ENCODE measurements around the gene DRG2. TPM values are rescaled to one million over a fixed set of nuclear protein-coding genes. Genes with fewer than 3 reads are reported as not detected.

The DRG2 gene
- total and polyA plus RNA-seq, 2 of the 4 experiments (the other 2 are of a cell fraction), result 43.6 to 45.1 TPM

DNA sequence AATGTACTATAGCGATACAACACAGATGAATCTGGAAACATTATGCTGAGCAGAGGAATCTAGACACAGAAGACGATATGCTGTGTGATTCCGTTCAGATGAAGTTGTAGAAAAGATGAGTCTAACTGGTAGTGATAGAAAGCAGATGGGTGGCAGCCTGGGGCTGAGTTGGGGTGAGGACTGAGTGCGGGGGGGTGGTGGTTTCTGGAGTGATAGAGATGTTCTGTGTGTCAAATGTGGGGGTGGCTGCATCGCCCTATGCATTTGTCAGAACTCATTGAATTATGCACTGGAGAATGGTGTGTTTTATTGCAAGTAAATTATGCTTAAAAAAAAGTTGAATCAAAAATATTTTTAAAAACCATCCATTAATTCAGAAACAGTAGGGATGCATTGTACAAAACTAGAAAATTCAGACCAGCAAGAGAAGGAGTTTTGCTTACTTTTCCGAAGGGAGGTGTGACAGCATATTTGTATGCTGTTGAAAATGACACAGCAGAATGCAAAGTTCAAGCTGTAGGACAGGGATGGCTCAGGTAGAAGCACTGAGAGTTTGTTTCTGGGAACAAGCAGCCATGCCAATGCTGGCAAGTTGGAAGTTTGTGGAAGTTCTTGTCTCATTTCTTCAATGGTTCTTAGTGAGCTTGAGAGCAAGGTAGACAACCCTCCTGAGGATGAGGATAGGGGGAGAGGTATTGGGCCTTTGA is 13.0 kb upstream of the DRG2 start:
- Histone ChIP-seq H2AK9ac (replicated peaks; ENCODE audit: low read depth, low read length, poor library complexity) (no peak overlapping the region), H3K56ac (ENCODE audit: extremely low read depth, insufficient read depth, low read length) (no peak overlapping the region), H2BK20ac (ENCODE audit: low read depth, low read length) (no peak overlapping the region), H3K79me1 (ENCODE audit: low read depth in 1 of 2, low read length in 2 of 2) (no peaks in the 10 kb centered on the region), H3K4me2 (ENCODE audit: low read depth, low read length) (no peak overlapping the region), H3K9me3 (ENCODE audit: control insufficient read depth, insufficient read depth, low read length) (0 out of 2 replicates have a peak, but pooled peaks cover 2% of the 10 kb centered on the region), H4K5ac (ENCODE audit: low read depth, low read length) (no peak overlapping the region), H2AK5ac (ENCODE audit: low read depth, low read length) (no peak overlapping the region), H4K20me1 (ENCODE audit: insufficient read depth, low read length) (no peaks in the 10 kb centered on the region), H3K4ac (ENCODE audit: low read depth, low read length) (no peak overlapping the region), H3K27me3 (ENCODE audit: control insufficient read depth, insufficient read depth, low read length) (peaks cover 18% of the 10 kb centered on the region), H3K9ac (ENCODE audit: low read depth, low read length) (no peak overlapping the region), H3K4me1 (ENCODE audit: control insufficient read depth, insufficient read depth, low read length) (peaks cover 2% of the 10 kb centered on the region; the same call in 1 of the 2 replicates), H3K4me3 (ENCODE audit: insufficient read depth, low read depth, low read length) (no peak overlapping the region), H4K91ac (ENCODE audit: insufficient read depth, low read depth, low read length) (no peak overlapping the region), H2BK15ac (ENCODE audit: low read depth, low read length) (no peak overlapping the region), H3K18ac (ENCODE audit: low read depth, low read length) (no peak overlapping the region), H3K23ac (ENCODE audit: low read depth, low read length) (no peak overlapping the region), H3K27ac (ENCODE audit: insufficient read depth, low read length) (no peak overlapping the region), H2BK5ac (ENCODE audit: low read depth, low read length, poor library complexity, severe bottlenecking) (no peak overlapping the region), H2AFZ (replicated peaks; ENCODE audit: low read length, poor library complexity) (no peak overlapping the region), H3K36me3 (ENCODE audit: control insufficient read depth, insufficient read depth, low read length) (no peaks in the 10 kb centered on the region), H2BK120ac (ENCODE audit: low read depth, low read length) (no peak overlapping the region), H3K14ac (replicated peaks; ENCODE audit: low read depth, low read length) (no peak overlapping the region), H4K8ac (ENCODE audit: low read depth in 2 of 2, low read length in 2 of 2) (no peak overlapping the region), H3K9me1 (ENCODE audit: insufficient read depth, low read length) (no peaks in the 10 kb centered on the region)
- CTCF ChIA-PET, result no interaction called here
- in situ Hi-C loops (cut with MboI; ENCODE audit: low sequenced_read_pairs), result no loop called here
- dilution Hi-C loops (cut with HindIII; ENCODE audit: low sequenced_read_pairs, unreplicated experiment), result no loop called here
- intact Hi-C loops (cut with micrococcal nuclease), result no loop called here
- WGBS, 2 experiments (ENCODE audit: extremely low coverage in 2 of 2, insufficient read length in 1 of 2), result 22% methylated on average over 3 of the region's 6 CpGs; no CpG with 5 or more reads in 1 of the 2 experiments
- BruUV-seq (replicated peaks), result no TSS peak
- DNase-seq (no peak), ATAC-seq (ENCODE audit: low read depth) (no peak)
- POLR2A ChIA-PET (ENCODE audit: unreplicated experiment), result no interaction called here
- no peak for TF ChIP-seq CHD1 (IDR thresholded peaks at IDR 0.05; ENCODE audit: low read depth, low read length)
- no peak for TF ChIP-seq RAD21 (IDR thresholded peaks at IDR 0.05; ENCODE audit: low read length)
- no peak for TF ChIP-seq NFE2L2 (IDR thresholded peaks at IDR 0.05; ENCODE audit: low read depth, low read length)
- no peak for TF ChIP-seq RFX5 (IDR thresholded peaks at IDR 0.05; ENCODE audit: low read depth, low read length)
- TF ChIP-seq, protein P1, sequence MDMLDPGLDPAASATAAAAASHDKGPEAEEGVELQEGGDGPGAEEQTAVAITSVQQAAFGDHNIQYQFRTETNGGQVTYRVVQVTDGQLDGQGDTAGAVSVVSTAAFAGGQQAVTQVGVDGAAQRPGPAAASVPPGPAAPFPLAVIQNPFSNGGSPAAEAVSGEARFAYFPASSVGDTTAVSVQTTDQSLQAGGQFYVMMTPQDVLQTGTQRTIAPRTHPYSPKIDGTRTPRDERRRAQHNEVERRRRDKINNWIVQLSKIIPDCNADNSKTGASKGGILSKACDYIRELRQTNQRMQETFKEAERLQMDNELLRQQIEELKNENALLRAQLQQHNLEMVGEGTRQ (IDR thresholded peaks at IDR 0.05; ENCODE audit: low read depth, low read length), result no peak
- TF ChIP-seq RCOR1 (IDR thresholded peaks at IDR 0.05; ENCODE audit: insufficient replicate concordance, low read length), result no peak
- no peak for TF ChIP-seq POLR2A (IDR thresholded peaks at IDR 0.05; ENCODE audit: low read depth, low read length)
- no peak for TF ChIP-seq MAFK (IDR thresholded peaks at IDR 0.05; ENCODE audit: low read depth, low read length)
- no peak for TF ChIP-seq MAZ (IDR thresholded peaks at IDR 0.05; ENCODE audit: borderline replicate concordance, low read depth, low read length)
- TF ChIP-seq MXI1 (IDR thresholded peaks at IDR 0.05; ENCODE audit: borderline replicate concordance, low read depth, low read length), result no peak
- no peak for TF ChIP-seq FOS (IDR thresholded peaks at IDR 0.05; ENCODE audit: low read depth, low read length)
- TF ChIP-seq, protein P2, sequence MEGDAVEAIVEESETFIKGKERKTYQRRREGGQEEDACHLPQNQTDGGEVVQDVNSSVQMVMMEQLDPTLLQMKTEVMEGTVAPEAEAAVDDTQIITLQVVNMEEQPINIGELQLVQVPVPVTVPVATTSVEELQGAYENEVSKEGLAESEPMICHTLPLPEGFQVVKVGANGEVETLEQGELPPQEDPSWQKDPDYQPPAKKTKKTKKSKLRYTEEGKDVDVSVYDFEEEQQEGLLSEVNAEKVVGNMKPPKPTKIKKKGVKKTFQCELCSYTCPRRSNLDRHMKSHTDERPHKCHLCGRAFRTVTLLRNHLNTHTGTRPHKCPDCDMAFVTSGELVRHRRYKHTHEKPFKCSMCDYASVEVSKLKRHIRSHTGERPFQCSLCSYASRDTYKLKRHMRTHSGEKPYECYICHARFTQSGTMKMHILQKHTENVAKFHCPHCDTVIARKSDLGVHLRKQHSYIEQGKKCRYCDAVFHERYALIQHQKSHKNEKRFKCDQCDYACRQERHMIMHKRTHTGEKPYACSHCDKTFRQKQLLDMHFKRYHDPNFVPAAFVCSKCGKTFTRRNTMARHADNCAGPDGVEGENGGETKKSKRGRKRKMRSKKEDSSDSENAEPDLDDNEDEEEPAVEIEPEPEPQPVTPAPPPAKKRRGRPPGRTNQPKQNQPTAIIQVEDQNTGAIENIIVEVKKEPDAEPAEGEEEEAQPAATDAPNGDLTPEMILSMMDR (conservative IDR thresholded peaks at IDR 0.05; ENCODE audit: low read depth, low read length), result no peak
- TF ChIP-seq SMC3 (IDR thresholded peaks at IDR 0.05; ENCODE audit: low read depth, low read length), result no peak
- TF ChIP-seq, protein P3, sequence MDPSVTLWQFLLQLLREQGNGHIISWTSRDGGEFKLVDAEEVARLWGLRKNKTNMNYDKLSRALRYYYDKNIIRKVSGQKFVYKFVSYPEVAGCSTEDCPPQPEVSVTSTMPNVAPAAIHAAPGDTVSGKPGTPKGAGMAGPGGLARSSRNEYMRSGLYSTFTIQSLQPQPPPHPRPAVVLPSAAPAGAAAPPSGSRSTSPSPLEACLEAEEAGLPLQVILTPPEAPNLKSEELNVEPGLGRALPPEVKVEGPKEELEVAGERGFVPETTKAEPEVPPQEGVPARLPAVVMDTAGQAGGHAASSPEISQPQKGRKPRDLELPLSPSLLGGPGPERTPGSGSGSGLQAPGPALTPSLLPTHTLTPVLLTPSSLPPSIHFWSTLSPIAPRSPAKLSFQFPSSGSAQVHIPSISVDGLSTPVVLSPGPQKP (IDR thresholded peaks at IDR 0.05; ENCODE audit: borderline replicate concordance, low read depth, low read length), result no peak
- TF ChIP-seq BHLHE40 (IDR thresholded peaks at IDR 0.05; ENCODE audit: low read depth, low read length), result no peak
- TF ChIP-seq CEBPB (IDR thresholded peaks at IDR 0.05; ENCODE audit: low read depth, low read length), result no peak

All from IMR-90 (cell line).